ENCODE results near the gene SPAG16.
"Not testable (repeated sequence)": the region's sequence is repeated elsewhere in the genome, so short reads cannot be mapped to it uniquely, and the experiment has no call there.

SPAG16 gene

DNA sequence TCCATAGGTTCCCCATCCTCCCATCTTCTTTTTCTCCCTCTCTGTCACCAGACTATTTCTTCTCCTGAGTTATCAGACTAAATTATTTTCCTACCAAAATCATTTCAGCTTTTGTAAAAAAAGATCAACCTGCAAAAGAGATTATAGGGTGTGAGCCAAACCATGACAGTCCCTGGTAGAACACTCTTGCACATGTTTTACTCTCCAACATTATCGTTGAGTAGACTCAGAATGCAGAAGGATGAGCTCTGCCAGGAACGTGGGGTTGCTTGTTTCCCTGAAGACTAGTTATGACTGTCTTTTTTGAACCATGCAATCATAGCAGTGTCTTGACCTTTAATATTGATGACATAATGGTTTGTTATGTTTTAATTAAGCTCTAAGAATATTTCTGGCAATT is 766.5 kb downstream of the SPAG16 start:
- TF ChIP-seq ZFX (IDR thresholded peaks at IDR 0.05; ENCODE audit: borderline replicate concordance): no peak
- TF ChIP-seq, protein P1, sequence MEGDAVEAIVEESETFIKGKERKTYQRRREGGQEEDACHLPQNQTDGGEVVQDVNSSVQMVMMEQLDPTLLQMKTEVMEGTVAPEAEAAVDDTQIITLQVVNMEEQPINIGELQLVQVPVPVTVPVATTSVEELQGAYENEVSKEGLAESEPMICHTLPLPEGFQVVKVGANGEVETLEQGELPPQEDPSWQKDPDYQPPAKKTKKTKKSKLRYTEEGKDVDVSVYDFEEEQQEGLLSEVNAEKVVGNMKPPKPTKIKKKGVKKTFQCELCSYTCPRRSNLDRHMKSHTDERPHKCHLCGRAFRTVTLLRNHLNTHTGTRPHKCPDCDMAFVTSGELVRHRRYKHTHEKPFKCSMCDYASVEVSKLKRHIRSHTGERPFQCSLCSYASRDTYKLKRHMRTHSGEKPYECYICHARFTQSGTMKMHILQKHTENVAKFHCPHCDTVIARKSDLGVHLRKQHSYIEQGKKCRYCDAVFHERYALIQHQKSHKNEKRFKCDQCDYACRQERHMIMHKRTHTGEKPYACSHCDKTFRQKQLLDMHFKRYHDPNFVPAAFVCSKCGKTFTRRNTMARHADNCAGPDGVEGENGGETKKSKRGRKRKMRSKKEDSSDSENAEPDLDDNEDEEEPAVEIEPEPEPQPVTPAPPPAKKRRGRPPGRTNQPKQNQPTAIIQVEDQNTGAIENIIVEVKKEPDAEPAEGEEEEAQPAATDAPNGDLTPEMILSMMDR (IDR thresholded peaks at IDR 0.05): no peak
- no peak overlapping the region for H3K27ac ChIP-seq

DNA sequence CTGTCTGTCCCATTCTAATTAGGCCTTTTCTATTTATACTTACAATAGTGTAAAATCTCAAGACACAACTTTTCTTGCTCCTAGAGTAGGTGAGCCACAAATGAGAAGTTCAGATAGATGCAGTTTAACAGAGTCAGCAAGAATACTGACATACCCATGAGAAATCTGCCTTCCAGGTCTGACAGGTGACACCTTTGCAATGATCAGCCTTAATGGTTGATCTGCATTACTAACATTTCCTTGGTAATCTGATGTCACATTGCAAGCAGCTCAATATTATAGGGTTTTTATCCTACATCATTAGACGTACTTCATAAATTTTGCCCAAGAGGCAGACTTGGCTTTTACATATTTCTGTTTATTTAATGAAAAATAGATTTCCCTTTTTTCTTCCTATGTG is 767.3 kb downstream of the SPAG16 start:
- no peak for TF ChIP-seq ZFX (IDR thresholded peaks at IDR 0.05; ENCODE audit: borderline replicate concordance)
- TF ChIP-seq, protein P1 (IDR thresholded peaks at IDR 0.05): no peak
- no peak overlapping the region for H3K27ac ChIP-seq

DNA sequence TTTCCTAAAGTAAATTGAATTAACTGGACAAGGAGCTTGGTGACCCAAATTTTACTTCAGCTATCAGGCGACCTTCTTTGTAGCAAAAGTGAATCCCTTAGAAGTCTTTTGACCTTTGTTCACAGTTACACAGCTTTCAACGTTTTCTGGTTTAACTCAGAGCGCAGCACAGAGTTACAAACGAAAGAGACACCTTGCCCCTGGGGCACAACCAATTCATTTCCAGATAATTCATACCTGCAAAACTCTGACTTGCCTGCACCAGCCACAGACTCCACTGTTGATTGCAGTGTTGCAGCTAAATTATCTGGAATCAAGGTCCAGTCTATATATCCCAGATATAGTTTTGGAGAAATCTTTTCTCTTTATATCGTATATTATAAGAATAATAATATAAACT is 768.0 kb downstream of the SPAG16 start:
- TF ChIP-seq, protein P1 (IDR thresholded peaks at IDR 0.05): no peak
- TF ChIP-seq ZFX (IDR thresholded peaks at IDR 0.05; ENCODE audit: borderline replicate concordance): no peak
- no peak overlapping the region for H3K27ac ChIP-seq

DNA sequence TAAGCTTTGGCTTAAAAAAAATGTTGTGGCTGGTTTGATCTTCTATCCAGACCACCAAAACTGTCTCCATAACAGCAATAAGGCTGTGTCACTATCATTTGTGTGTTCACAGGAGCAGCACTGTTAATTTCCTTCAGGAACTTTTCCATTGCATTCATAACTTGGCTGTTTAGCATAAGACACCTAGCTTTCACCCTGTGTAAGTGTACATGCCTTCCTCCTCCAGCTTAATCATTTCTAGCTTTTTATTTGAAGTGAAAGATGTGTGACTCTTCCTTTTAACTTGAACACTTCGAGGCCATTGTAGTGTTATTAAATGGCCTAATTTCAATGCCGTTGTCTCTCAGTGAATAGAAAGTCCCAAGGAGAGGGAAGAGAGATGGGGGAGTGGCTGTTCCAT is 773.7 kb downstream of the SPAG16 start:
- TF ChIP-seq ZFX (IDR thresholded peaks at IDR 0.05; ENCODE audit: borderline replicate concordance): no peak
- TF ChIP-seq, protein P1 (IDR thresholded peaks at IDR 0.05): no peak
- no peak overlapping the region for H3K27ac ChIP-seq

DNA sequence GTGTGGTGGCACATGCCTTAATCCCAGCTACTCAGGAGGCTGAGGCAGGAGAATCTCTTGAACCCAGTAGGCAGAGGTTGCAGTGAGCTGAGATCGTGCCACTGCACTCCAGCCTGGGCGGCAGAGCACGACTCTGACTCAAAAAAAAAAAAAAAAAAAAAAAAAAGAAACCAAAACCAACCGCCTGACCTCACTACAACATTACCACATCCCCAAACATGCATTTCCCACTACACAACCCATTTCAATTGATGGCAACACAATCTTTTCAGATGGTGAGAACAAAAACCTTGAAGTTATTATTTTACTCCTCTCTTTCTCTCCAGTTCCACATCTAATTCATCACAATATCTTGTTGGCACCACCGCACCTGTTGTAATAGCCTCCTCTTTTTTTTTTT is 778.0 kb downstream of the SPAG16 start:
- H3K27ac ChIP-seq: not testable (repeated sequence)

DNA sequence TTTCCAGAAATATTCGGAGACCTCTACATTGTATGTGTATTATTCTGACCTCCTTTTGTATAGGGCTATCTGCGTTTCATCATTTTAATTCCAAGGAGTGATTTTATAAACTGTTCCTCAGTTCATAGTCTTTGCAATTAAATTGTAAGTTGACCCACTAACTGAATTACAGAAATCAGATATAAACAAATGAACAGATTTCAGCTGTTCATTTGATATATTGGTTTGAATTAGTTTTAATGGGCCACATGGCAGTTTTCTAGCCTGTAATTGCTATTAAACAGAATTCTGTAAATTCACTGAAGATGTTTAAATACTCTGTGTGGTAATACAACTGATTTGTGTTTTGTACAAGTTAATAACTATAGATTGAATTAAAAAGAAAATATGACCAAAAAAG is 780.2 kb downstream of the SPAG16 start:
- H3K27ac ChIP-seq: no peak overlapping the region
- TF ChIP-seq, protein P1 (IDR thresholded peaks at IDR 0.05): no peak
- TF ChIP-seq ZFX (IDR thresholded peaks at IDR 0.05; ENCODE audit: borderline replicate concordance): no peak

DNA sequence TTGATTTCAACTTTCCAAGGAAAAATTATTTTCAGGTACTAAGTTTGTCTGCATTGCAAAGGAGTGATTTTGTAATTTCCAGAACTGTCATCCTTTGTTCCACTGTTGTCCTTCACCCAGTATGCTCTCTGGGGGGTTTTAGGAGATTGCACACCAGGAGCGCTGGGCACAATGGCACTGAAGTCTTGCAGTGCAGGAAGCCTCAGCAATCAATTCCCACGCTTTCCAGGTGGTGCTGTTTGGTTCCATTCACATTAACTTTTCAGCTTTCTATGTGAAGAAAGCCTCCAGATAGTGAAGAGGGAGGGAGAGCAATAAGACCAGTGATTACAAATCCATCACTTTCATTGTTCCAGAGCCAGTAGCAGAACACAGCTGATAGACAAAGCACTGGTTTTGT is 782.6 kb downstream of the SPAG16 start:
- no peak for TF ChIP-seq ZFX (IDR thresholded peaks at IDR 0.05; ENCODE audit: borderline replicate concordance)
- TF ChIP-seq, protein P1 (IDR thresholded peaks at IDR 0.05): no peak
- no peak overlapping the region for H3K27ac ChIP-seq

DNA sequence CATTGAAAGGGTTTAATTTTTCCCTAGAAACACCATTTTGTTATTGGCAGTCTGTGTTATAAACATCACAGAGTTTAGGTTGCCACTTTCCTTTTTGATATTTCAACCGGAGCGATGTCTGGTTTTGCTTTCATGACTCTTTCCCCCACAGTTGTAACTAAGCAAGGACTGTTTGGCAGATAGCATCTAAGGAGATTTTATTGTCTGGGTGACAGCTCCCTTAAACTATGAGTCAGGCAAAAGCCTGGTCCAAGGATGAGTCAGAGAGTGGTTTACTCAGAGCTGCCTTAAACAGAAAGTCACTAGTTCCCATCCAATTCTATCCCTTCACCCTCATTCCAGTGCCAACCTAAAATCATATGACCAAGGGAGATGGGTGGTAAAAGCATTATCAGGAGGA is 785.0 kb downstream of the SPAG16 start:
- H3K27ac ChIP-seq: no peak overlapping the region
- TF ChIP-seq, protein P1 (IDR thresholded peaks at IDR 0.05): no peak
- no peak for TF ChIP-seq ZFX (IDR thresholded peaks at IDR 0.05; ENCODE audit: borderline replicate concordance)

Measured in 22Rv1 (cell line).